GM12864 (cell line): ENCODE measurements around the gene ESR1.

Experiments
- DNase-seq: peaks from one replicate; pipeline ENCODE4 v3.0.0-alpha.2; 2011; ENCODE audit warnings: low read depth
- H3K4me3 ChIP-seq: 2 replicates; pipeline ENCODE4 v1.5.1; 2011; ENCODE audit warnings: mild to moderate bottlenecking, low read depth, low read length, control low read depth
- CTCF ChIP-seq: IDR thresholded peaks from 2 replicates; pipeline ENCODE4 v1.5.1; 2011; ENCODE audit warnings: low read depth, mild to moderate bottlenecking, moderate library complexity, low read length, control low read depth, inconsistent platforms; ENCODE audit errors: missing control alignments

Gene ESR1

GRCh38 chr6:151796842-151797530 lies 10.5 kb upstream of the ESR1 start:
- DNase-seq = no peak
- TF ChIP-seq CTCF = no peak
- H3K4me3 ChIP-seq = no peak overlapping the region

DNA sequence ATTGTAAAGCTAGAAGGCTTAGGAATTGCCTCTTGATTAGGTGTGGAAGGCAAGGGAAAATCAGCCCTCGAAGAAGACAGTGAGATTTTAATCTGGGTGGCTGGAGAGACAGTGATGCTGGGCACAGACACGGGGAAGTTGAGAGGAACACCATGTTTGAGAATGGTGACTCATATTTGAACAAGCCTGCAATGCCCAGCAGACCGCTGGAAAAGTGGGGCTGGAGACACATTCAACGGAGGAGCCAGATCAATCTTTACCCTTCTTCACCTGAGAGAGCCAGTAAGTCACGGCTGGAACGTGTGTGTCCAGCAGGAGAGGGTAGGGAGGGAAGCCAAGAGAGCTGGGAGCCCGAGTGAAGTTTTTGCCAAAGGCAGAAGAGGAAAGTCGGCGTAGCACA lies 3.7 kb upstream of the ESR1 start:
- H3K4me3 ChIP-seq = no peak overlapping the region
- TF ChIP-seq CTCF = no peak
- DNase-seq = no peak

GRCh38 chr6:151804585-151805285 lies 2.7 kb upstream of the ESR1 start:
- DNase-seq = no peak
- no peak overlapping the region for H3K4me3 ChIP-seq
- TF ChIP-seq CTCF = no peak

- no peak overlapping the region for H3K4me3 ChIP-seq
- no peak for DNase-seq
- TF ChIP-seq CTCF = no peak
Measured at GRCh38 chr6:151805286-151805840, 2.1 kb upstream of the ESR1 start.

DNA sequence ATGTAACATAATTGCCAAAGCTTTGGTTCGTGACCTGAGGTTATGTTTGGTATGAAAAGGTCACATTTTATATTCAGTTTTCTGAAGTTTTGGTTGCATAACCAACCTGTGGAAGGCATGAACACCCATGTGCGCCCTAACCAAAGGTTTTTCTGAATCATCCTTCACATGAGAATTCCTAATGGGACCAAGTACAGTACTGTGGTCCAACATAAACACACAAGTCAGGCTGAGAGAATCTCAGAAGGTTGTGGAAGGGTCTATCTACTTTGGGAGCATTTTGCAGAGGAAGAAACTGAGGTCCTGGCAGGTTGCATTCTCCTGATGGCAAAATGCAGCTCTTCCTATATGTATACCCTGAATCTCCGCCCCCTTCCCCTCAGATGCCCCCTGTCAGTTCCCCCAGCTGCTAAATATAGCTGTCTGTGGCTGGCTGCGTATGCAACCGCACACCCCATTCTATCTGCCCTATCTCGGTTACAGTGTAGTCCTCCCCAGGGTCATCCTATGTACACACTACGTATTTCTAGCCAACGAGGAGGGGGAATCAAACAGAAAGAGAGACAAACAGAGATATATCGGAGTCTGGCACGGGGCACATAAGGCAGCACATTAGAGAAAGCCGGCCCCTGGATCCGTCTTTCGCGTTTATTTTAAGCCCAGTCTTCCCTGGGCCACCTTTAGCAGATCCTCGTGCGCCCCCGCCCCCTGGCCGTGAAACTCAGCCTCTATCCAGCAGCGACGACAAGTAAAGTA lies 547 bp upstream of the ESR1 start:
- H3K4me3 ChIP-seq = no peak overlapping the region
- no peak for DNase-seq
- TF ChIP-seq CTCF = no peak

- DNase-seq = no peak
- no peak for TF ChIP-seq CTCF
- no peak overlapping the region for H3K4me3 ChIP-seq
Measured at GRCh38 chr6:151808371-151809241, 1.1 kb downstream of the ESR1 start.
